Activated CD8-positive, alpha-beta T cell treated with anti-CD3 and anti-CD28 coated beads for 36 hours (primary cell): ENCODE measurements around the gene FBXL14. TPM values are rescaled to one million over a fixed set of nuclear protein-coding genes. Genes with fewer than 3 reads are reported as not detected.

ENCODE experiments used
- ATAC-seq: fragments of 200-7000 bp; cut with Tn5 transposase; one replicate; pipeline ENCODE4 v1.10.0; 2021; ENCODE audit warnings: mild to moderate bottlenecking, moderate library complexity
- CTCF ChIA-PET: fragments of 350-600 bp; sonication (Branson Sonifier 250); formaldehyde crosslinking; loops from one replicate; lab custom pipeline; 2021; ENCODE audit warnings: antibody characterized with exemption; lab: Charles Lee
- POLR2A ChIA-PET: fragments of 350-600 bp; sonication (Branson Sonifier 250); formaldehyde crosslinking; loops from one replicate; lab custom pipeline; 2021; ENCODE audit warnings: antibody characterized with exemption; lab: Charles Lee
- DNase-seq: peaks from one replicate; pipeline ENCODE4 v3.0.0-alpha.2; 2020
- H3K27ac Mint-ChIP-seq: one replicate; pipeline ENCODE4 v1.8.0; 2021; ENCODE audit warnings: mild to moderate bottlenecking, mixed read lengths
- H3K27me3 Mint-ChIP-seq: one replicate; pipeline ENCODE4 v1.8.0; 2021; ENCODE audit warnings: mixed read lengths
- H3K36me3 Mint-ChIP-seq: one replicate; pipeline ENCODE4 v1.8.0; 2021; ENCODE audit warnings: low read depth, mixed read lengths
- H3K4me1 Mint-ChIP-seq: one replicate; pipeline ENCODE4 v1.8.0; 2021; ENCODE audit warnings: low read depth, mixed read lengths
- H3K4me3 Mint-ChIP-seq: one replicate; pipeline ENCODE4 v1.8.0; 2021; ENCODE audit warnings: mild to moderate bottlenecking, moderate library complexity, mixed read lengths
- H3K9me3 Mint-ChIP-seq: one replicate; pipeline ENCODE4 v1.8.0; 2021; ENCODE audit warnings: mixed read lengths
- CTCF ChIP-seq: fragments of 200-600 bp; IDR thresholded peaks from one replicate; pipeline ENCODE4 v1.8.0; 2022; ENCODE audit warnings: antibody characterized with exemption, mild to moderate bottlenecking
- intact Hi-C: fragments of 100-400 bp; cut with micrococcal nuclease; formaldehyde crosslinking; loops from one replicate; pipeline ENCODE4 v1.10.0; 2022
- total RNA-seq, 2 experiments: library from RNA; stranded (reverse); gene quantifications; one replicate each; pipeline ENCODE4 v1.2.3, GENCODE V29; 2021

Gene FBXL14
- total RNA-seq, 2 experiments from 2014 or later, result 23.3 to 25.1 TPM

GRCh38 chr12:1532375-1533165 lies 61.8 kb downstream of the FBXL14 start:
- Mint-ChIP-seq H3K9me3 (no peaks in the 10 kb centered on the region), H3K4me3 (peak overlapping the region; percentile 62), H3K27me3 (peaks cover 70% of the 10 kb centered on the region), H3K27ac (no peak overlapping the region), H3K4me1 (peaks cover 32% of the 10 kb centered on the region), H3K36me3 (no peaks in the 10 kb centered on the region)
- intact Hi-C loops, result loop anchor here (5.0 kb wide), 1 partner anchor 60 kb away; the partner anchor contains the start of gene FBXL14
- DNase-seq (no peak), ATAC-seq (no peak)
- POLR2A ChIA-PET, result interaction anchor here (0.6 to 1.2 kb wide), 3 partner anchors 10 to 260 kb away, joined by 3 read pairs; no protein-coding TSS in a partner anchor
- CTCF ChIA-PET, result interaction anchor here (0.7 to 3.1 kb wide), 12 partner anchors 15 to 417 kb away, joined by 3 to 30 read pairs (median 4); no protein-coding TSS in a partner anchor
- no peak for TF ChIP-seq CTCF

- Mint-ChIP-seq H3K27ac (no peak overlapping the region), H3K27me3 (peaks cover 68% of the 10 kb centered on the region), H3K36me3 (no peaks in the 10 kb centered on the region), H3K4me1 (peaks cover 32% of the 10 kb centered on the region), H3K4me3 (peak overlapping the region; percentile 27), H3K9me3 (no peaks in the 10 kb centered on the region)
- no peak for TF ChIP-seq CTCF
- no peak for DNase-seq
- CTCF ChIA-PET, result interaction anchor here (1.0 to 3.1 kb wide), 6 partner anchors 15 to 414 kb away, joined by 3 to 30 read pairs (median 3); no protein-coding TSS in a partner anchor
- ATAC-seq, result no peak
- intact Hi-C loops, result loop anchor here (5.0 kb wide), 1 partner anchor 60 kb away; the partner anchor contains the start of gene FBXL14
- POLR2A ChIA-PET, result interaction anchor here (1.2 kb wide), 1 partner anchor 135 kb away, joined by 3 read pairs; no protein-coding TSS in a partner anchor
Measured at GRCh38 chr12:1531654-1532374, 62.6 kb downstream of the FBXL14 start.

- no peaks in the 10 kb centered on the region for H3K36me3 Mint-ChIP-seq
- CTCF ChIA-PET, result interaction anchor here (1.0 to 1.5 kb wide), 3 partner anchors 15 to 413 kb away, joined by 3 read pairs; no protein-coding TSS in a partner anchor
- POLR2A ChIA-PET, result no interaction called here
- no peak overlapping the region for H3K27ac Mint-ChIP-seq
- TF ChIP-seq CTCF, result no peak
- no peaks in the 10 kb centered on the region for H3K9me3 Mint-ChIP-seq
- ATAC-seq (no peak), DNase-seq (no peak)
- peak overlapping the region; percentile 27 for H3K4me3 Mint-ChIP-seq
- H3K27me3 Mint-ChIP-seq, result peaks cover 68% of the 10 kb centered on the region
- peaks cover 32% of the 10 kb centered on the region for H3K4me1 Mint-ChIP-seq
- intact Hi-C loops, result loop anchor here (5.0 kb wide), 1 partner anchor 61 kb away; the partner anchor contains the start of gene FBXL14
Measured at GRCh38 chr12:1531153-1531653, 63.2 kb downstream of the FBXL14 start.

- peaks cover 66% of the 10 kb centered on the region for H3K27me3 Mint-ChIP-seq
- no peaks in the 10 kb centered on the region for H3K36me3 Mint-ChIP-seq
- no peak for TF ChIP-seq CTCF
- no peak for ATAC-seq
- H3K4me1 Mint-ChIP-seq, result peaks cover 32% of the 10 kb centered on the region
- H3K27ac Mint-ChIP-seq, result no peak overlapping the region
- no peaks in the 10 kb centered on the region for H3K9me3 Mint-ChIP-seq
- intact Hi-C loops, result loop anchor here (5.0 kb wide), 1 partner anchor 62 kb away; the partner anchor contains the start of gene FBXL14
- no peak overlapping the region for H3K4me3 Mint-ChIP-seq
- ChIA-PET CTCF (interaction anchor here (1.5 kb wide), 1 partner anchor 413 kb away, joined by 3 read pairs; no protein-coding TSS in a partner anchor), POLR2A (no interaction called here)
- no peak for DNase-seq
Measured at GRCh38 chr12:1530592-1531152, 63.7 kb downstream of the FBXL14 start.
